H1 (cell line): ENCODE results near the gene IVNS1ABP. TPM values are rescaled to one million over a fixed set of nuclear protein-coding genes. Genes with fewer than 3 reads are reported as not detected.

Source experiments
- CBX8 ChIP-seq: fragments of 300-800, 300-1000 bp; sonication (generic); IDR thresholded peaks from 2 replicates; pipeline ENCODE4 v1.7.1; 2016; ENCODE audit warnings: low read depth, low read length, borderline replicate concordance
- CHD7 ChIP-seq: fragments of 300-600 bp; sonication (generic); IDR thresholded peaks from 2 replicates; pipeline ENCODE4 v1.7.1; 2012; ENCODE audit warnings: low read length, moderate library complexity, mild to moderate bottlenecking, inconsistent platforms; ENCODE audit not compliant: insufficient replicate concordance
- EGR1 ChIP-seq: IDR thresholded peaks from 2 replicates; pipeline ENCODE4 v1.6.1; 2011; ENCODE audit warnings: low read depth, low read length, borderline replicate concordance
- GTF2F1 ChIP-seq: IDR thresholded peaks from 2 replicates; pipeline ENCODE4 v1.6.1; 2012; ENCODE audit warnings: low read depth, low read length, improper control_type of control experiment, borderline replicate concordance
- SUZ12 ChIP-seq: fragments of 200-600 bp; sonication (generic); IDR thresholded peaks from 2 replicates; pipeline ENCODE4 v1.6.1; 2012; ENCODE audit warnings: mild to moderate bottlenecking, inconsistent platforms, low read length, moderate library complexity, mixed read lengths
- polyA plus RNA-seq, 7 experiments: library from polyadenylated mRNA; depleted of rRNA in 3 of 7; stranded (reverse) in 5 of 7; unstranded in 2 of 7; fragments of >200 nt in 5 of 7; fragments of 200-250 nt in 2 of 7; gene quantifications; 1 replicate in 5 of 7; 2 replicates in 1 of 7; 4 replicates in 1 of 7; pipeline versions ENCODE4 v1.2.1 to v1.2.3, GENCODE V29; 2011 to 2013; ENCODE audit warnings: missing spikeins in 2 of 7, mixed read lengths in 2 of 7
- total RNA-seq: library from RNA; stranded (reverse); fragmentation: NEBNext Ultra II Directional; extraction: Animal tissue kit (Norgen Biotek cat#: 25700); gene quantifications from 2 replicates; pipeline ENCODE4 v1.2.1, GENCODE V29; 2021

The IVNS1ABP gene
- total and polyA plus RNA-seq, 2 of the 8 experiments (the other 6 are each of a cell fraction or from before 2014, with no cell fraction given) = 65.9 to 189 TPM

GRCh38 chr1:185262151-185262550, 54.9 kb downstream of the IVNS1ABP start (continued):
- TF ChIP-seq CHD7 = no peak
- TF ChIP-seq CBX8 = no peak
- no peak for TF ChIP-seq GTF2F1
- TF ChIP-seq EGR1 = no peak
- no peak for TF ChIP-seq SUZ12
- TF ChIP-seq, all 59 proteins: peak for 0
